ENCODE results near the gene FASTKD3. TPM values are rescaled to one million over a fixed set of nuclear protein-coding genes. Genes with fewer than 3 reads are reported as not detected.
A peak's percentile ranks its signal among the peaks of the same experiment; 100 is the strongest.

FASTKD3 gene
- polyA plus RNA-seq, 3 donors: 7.2 to 15.5 (median 10.7) TPM

DNA sequence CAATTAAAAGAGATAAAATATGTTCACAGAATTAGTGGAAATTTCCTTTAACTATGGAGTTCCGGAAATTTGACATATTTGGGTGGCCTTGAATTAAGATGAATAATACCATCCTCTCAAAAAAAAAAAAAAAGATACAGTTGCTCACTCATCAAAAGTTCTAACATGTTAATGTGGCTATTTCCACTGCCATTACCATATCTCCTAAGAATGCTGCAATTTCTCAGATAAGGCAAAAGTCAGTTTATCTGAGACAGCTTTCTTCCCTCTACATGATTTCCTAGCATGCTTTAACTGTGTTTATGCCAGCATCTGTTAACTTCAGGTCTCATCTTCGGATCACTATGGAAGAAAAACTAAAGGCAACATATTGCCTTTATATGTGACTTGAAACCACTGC is 2.6 kb downstream of the FASTKD3 start:
- Histone ChIP-seq H3K79me2 (ENCODE audit: insufficient read depth, low read length) (peaks cover 40% of the 10 kb centered on the region), H3K4me1 (ENCODE audit: control insufficient read depth in 1 of 2, insufficient read depth in 2 of 2, low read length in 2 of 2) (peaks cover 17 to 27% of the 10 kb centered on the region in 2 donors), H4K20me1 (ENCODE audit: insufficient read depth, low read length) (peaks cover 4% of the 10 kb centered on the region), H3K9me3 (replicated peaks in 1 of 2; ENCODE audit: control insufficient read depth in 1 of 2, insufficient read depth in 1 of 2, low read length in 2 of 2) (no peaks in the 10 kb centered on the region), H3K4me3 (replicated peaks in 1 of 3; ENCODE audit: low read depth in 2 of 3, low read length in 3 of 3) (no peak overlapping the region), H2AFZ (ENCODE audit: insufficient read depth, low read depth, low read length, poor library complexity, severe bottlenecking) (no peak overlapping the region), H3K9ac (ENCODE audit: insufficient read depth, low read length, poor library complexity, severe bottlenecking) (no peak overlapping the region), H3K27me3 (ENCODE audit: control insufficient read depth in 2 of 2, insufficient read depth in 2 of 2, low read length in 2 of 2) (no peaks in the 10 kb centered on the region), H3K4me2 (replicated peaks; ENCODE audit: extremely low read depth, low read length, poor library complexity, severe bottlenecking) (no peak overlapping the region), H3K36me3 (replicated peaks in 1 of 2; ENCODE audit: control insufficient read depth in 1 of 2, insufficient read depth in 2 of 2, low read length in 2 of 2) (peaks cover 35 to 57% of the 10 kb centered on the region in 2 donors), H3K27ac (ENCODE audit: low read depth in 1 of 2, low read length in 2 of 2) (no peak overlapping the region)
- H3K36me3 Mint-ChIP-seq: peaks cover 41 to 50% of the 10 kb centered on the region in 2 donors
- 100% methylated on average over 1 of the region's 2 CpGs for WGBS (ENCODE audit: insufficient coverage)
- no peaks in the 10 kb centered on the region for H3K9me3 Mint-ChIP-seq
- peaks cover 36% of the 10 kb centered on the region for H3K4me1 Mint-ChIP-seq
- no peak overlapping the region for H3K4me3 Mint-ChIP-seq
- intact Hi-C loops (cut with micrococcal nuclease): loop anchor here in 1 of 2 donors (10.0 kb wide), 1 partner anchor 1231 kb away; the partner anchor contains the start of genes NSUN2 and SRD5A1
- H3K27me3 Mint-ChIP-seq (ENCODE audit: low read depth in 3 of 3): no peaks in the 10 kb centered on the region
- TF ChIP-seq, protein P1, sequence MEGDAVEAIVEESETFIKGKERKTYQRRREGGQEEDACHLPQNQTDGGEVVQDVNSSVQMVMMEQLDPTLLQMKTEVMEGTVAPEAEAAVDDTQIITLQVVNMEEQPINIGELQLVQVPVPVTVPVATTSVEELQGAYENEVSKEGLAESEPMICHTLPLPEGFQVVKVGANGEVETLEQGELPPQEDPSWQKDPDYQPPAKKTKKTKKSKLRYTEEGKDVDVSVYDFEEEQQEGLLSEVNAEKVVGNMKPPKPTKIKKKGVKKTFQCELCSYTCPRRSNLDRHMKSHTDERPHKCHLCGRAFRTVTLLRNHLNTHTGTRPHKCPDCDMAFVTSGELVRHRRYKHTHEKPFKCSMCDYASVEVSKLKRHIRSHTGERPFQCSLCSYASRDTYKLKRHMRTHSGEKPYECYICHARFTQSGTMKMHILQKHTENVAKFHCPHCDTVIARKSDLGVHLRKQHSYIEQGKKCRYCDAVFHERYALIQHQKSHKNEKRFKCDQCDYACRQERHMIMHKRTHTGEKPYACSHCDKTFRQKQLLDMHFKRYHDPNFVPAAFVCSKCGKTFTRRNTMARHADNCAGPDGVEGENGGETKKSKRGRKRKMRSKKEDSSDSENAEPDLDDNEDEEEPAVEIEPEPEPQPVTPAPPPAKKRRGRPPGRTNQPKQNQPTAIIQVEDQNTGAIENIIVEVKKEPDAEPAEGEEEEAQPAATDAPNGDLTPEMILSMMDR (IDR thresholded peaks at IDR 0.05): no peak
- no peak for DNase-seq
- no peak overlapping the region for H3K27ac Mint-ChIP-seq

DNA sequence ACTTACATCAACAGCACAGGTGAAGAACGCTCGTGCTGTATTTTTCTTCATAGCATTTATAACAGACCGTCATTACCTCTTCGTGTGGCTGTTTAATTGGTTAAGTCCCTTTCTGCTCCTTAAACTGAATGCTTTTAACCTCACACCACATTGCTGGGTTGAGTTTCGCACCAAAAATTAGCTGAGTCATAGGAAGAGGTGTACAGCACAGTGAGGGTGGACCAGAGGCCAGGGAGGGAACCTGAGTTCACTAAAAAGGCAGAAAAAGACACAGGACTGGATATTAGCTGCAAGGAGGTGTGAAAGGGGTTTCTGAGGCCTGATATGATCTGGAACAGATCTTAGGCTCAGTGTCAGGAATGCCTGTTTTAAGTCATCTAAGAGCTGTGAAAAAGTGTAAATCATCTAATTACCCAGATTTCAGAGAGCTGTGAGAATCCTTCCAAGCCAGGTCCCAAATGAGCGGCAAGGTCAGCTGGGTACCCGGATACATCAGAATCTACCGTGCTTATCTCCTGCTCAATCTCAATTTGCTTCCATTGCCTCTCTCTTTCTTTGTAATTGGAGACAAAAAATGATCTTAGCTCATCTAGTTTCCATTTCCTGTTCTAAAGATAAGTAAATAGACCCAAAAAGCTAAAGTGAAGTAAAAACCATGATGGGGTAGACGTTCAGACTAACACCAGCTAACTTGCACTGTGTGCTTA is 10.8 kb downstream of the FASTKD3 start:
- TF ChIP-seq, protein P1 (IDR thresholded peaks at IDR 0.05): no peak
- intact Hi-C loops (cut with micrococcal nuclease): no loop called here
- Mint-ChIP-seq H3K27me3 (ENCODE audit: low read depth in 3 of 3) (peaks cover 0 to 4% (median 3%) of the 10 kb centered on the region in 3 donors), H3K27ac (peak overlapping the region in 2 of 7 donors; percentile 7 to 13), H3K9me3 (peaks cover 0 to 6% (median 2%) of the 10 kb centered on the region in 7 donors), H3K36me3 (peaks cover 49 to 50% of the 10 kb centered on the region in 2 donors), H3K4me1 (no peaks in the 10 kb centered on the region), H3K4me3 (no peak overlapping the region)
- no peaks in the 10 kb centered on the region for H4K20me1 ChIP-seq (ENCODE audit: insufficient read depth, low read length)
- H3K36me3 ChIP-seq (replicated peaks in 1 of 2; ENCODE audit: control insufficient read depth in 1 of 2, insufficient read depth in 2 of 2, low read length in 2 of 2): peaks cover 44 to 54% of the 10 kb centered on the region in 2 donors
- no peak overlapping the region for H3K4me2 ChIP-seq (replicated peaks; ENCODE audit: extremely low read depth, low read length, poor library complexity, severe bottlenecking)
- no peaks in the 10 kb centered on the region for H3K9me3 ChIP-seq (replicated peaks in 1 of 2; ENCODE audit: control insufficient read depth in 1 of 2, insufficient read depth in 1 of 2, low read length in 2 of 2)
- DNase-seq: no peak
- H3K4me1 ChIP-seq (ENCODE audit: control insufficient read depth in 1 of 2, insufficient read depth in 2 of 2, low read length in 2 of 2): no peaks in the 10 kb centered on the region
- no peak overlapping the region for H3K9ac ChIP-seq (ENCODE audit: insufficient read depth, low read length, poor library complexity, severe bottlenecking)
- no peaks in the 10 kb centered on the region for H3K27me3 ChIP-seq (ENCODE audit: control insufficient read depth in 2 of 2, insufficient read depth in 2 of 2, low read length in 2 of 2)
- H3K79me2 ChIP-seq (ENCODE audit: insufficient read depth, low read length): no peaks in the 10 kb centered on the region
- WGBS (ENCODE audit: insufficient coverage): 20% methylated on average over 1 of the region's 9 CpGs
- no peak overlapping the region for H3K27ac ChIP-seq (ENCODE audit: low read depth in 1 of 2, low read length in 2 of 2)
- no peak overlapping the region for H2AFZ ChIP-seq (ENCODE audit: insufficient read depth, low read depth, low read length, poor library complexity, severe bottlenecking)
- H3K4me3 ChIP-seq (replicated peaks in 1 of 3; ENCODE audit: low read depth in 2 of 3, low read length in 3 of 3): no peak overlapping the region
